Progenitor cell of endocrine pancreas (in vitro differentiated cells): ENCODE measurements around the gene STRN3. TPM values are rescaled to one million over a fixed set of nuclear protein-coding genes. Genes with fewer than 3 reads are reported as not detected.
A peak's percentile ranks its signal among the peaks of the same experiment; 100 is the strongest.

Source experiments
- DNase-seq: peaks from one replicate; pipeline ENCODE4 v3.0.0; 2021; ENCODE audit warnings: low spot score; ENCODE audit not compliant: unreplicated experiment
- H3K27ac Mint-ChIP-seq: 2 replicates; pipeline ENCODE4 v1.8.0; 2021; ENCODE audit warnings: mild to moderate bottlenecking, moderate library complexity, mixed read lengths
- H3K27me3 Mint-ChIP-seq: 2 replicates; pipeline ENCODE4 v1.8.0; 2021; ENCODE audit warnings: mixed read lengths
- H3K36me3 Mint-ChIP-seq: 2 replicates; pipeline ENCODE4 v1.8.0; 2022; ENCODE audit warnings: mixed read lengths; ENCODE audit not compliant: insufficient read depth
- H3K4me1 Mint-ChIP-seq: 2 replicates; pipeline ENCODE4 v1.8.0; 2021; ENCODE audit warnings: low read depth, mixed read lengths
- H3K4me3 Mint-ChIP-seq: 2 replicates; pipeline ENCODE4 v1.8.0; 2021; ENCODE audit warnings: low read depth, mild to moderate bottlenecking, moderate library complexity, mixed read lengths
- H3K9me3 Mint-ChIP-seq: 2 replicates; pipeline ENCODE4 v1.8.0; 2021; ENCODE audit warnings: low read depth, mixed read lengths
- CTCF ChIP-seq: fragments of 200-600 bp; sonication (generic); IDR thresholded peaks from one replicate; pipeline ENCODE4 v1.5.0; 2021; ENCODE audit warnings: antibody characterized with exemption, mild to moderate bottlenecking; ENCODE audit not compliant: unreplicated experiment
- total RNA-seq: library from RNA; stranded (reverse); gene quantifications from 2 replicates; pipeline ENCODE4 v1.2.1, GENCODE V29; 2021

The STRN3 gene
- total RNA-seq, 1 donor from 2014 or later: 46.7 TPM

- H3K9me3 Mint-ChIP-seq: no peaks in the 10 kb centered on the region
- TF ChIP-seq CTCF: no peak
- H3K4me3 Mint-ChIP-seq: peak overlapping the region; percentile 79
- H3K36me3 Mint-ChIP-seq: no peaks in the 10 kb centered on the region
- DNase-seq: peak; percentile 28
- H3K27ac Mint-ChIP-seq: peak overlapping the region; percentile 70
- peaks cover 5% of the 10 kb centered on the region for H3K4me1 Mint-ChIP-seq
- H3K27me3 Mint-ChIP-seq: peaks cover 39% of the 10 kb centered on the region
Observed at GRCh38 chr14:30874999-30875787, 151.0 kb downstream of the STRN3 start.

- Mint-ChIP-seq H3K9me3 (no peaks in the 10 kb centered on the region), H3K27me3 (peaks cover 45% of the 10 kb centered on the region), H3K4me1 (peaks cover 5% of the 10 kb centered on the region), H3K36me3 (no peaks in the 10 kb centered on the region), H3K4me3 (peak within 1 kb of the TSS; percentile 79), H3K27ac (peak within 1 kb of the TSS; percentile 88)
- peak; percentile 64 for DNase-seq
- TF ChIP-seq CTCF: peak; percentile 61
Observed at GRCh38 chr14:30874120-30874998, 151.8 kb downstream of the STRN3 start, which contains the start of gene COCH. TSS of gene COCH (plus strand) at chr14:30874559. CDS start at chr14:30874939, 380 bp downstream.

DNA sequence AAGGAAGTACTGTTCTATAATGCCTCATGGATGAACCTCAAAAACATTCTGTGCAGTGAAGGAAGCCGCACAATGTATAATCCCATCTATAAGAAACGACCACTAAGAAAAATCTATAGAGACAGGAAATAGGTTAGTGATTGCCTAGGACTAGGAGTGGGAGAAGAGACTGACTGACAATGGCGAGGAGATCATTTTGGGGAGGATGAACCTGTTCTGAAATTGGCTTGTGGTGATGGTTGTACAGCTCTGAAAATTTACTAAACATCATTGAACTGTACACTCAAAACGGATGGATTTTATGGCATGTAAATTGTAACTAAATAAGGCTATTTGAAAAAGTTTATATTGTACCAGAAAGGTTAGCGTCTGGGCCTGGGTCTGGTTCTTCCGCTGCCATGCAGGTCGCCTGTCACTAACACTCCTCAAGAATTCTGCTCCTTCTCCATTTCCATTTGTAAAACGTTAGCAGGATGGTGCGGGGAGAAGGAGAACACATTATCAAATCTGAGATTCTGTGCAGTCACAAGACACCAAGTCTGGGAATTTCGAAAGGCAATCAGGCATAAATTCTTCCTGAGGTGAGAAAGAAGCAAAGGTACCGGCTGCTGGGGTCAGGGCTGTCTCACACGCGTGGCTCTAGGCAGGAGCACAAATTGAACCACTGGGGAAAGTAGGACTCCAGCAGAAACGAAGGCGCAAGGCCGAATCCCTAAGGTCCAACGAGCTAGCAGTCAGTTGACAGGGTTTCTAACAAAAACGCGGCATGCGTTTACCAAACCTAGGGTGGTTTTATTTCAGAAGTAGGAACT is 152.7 kb downstream of the STRN3 start:
- Mint-ChIP-seq H3K4me1 (peaks cover 5% of the 10 kb centered on the region), H3K27me3 (peaks cover 45% of the 10 kb centered on the region), H3K9me3 (no peaks in the 10 kb centered on the region), H3K36me3 (no peaks in the 10 kb centered on the region), H3K27ac (peak overlapping the region; percentile 3), H3K4me3 (peak overlapping the region; percentile 61)
- no peak for TF ChIP-seq CTCF
- no peak for DNase-seq

DNA sequence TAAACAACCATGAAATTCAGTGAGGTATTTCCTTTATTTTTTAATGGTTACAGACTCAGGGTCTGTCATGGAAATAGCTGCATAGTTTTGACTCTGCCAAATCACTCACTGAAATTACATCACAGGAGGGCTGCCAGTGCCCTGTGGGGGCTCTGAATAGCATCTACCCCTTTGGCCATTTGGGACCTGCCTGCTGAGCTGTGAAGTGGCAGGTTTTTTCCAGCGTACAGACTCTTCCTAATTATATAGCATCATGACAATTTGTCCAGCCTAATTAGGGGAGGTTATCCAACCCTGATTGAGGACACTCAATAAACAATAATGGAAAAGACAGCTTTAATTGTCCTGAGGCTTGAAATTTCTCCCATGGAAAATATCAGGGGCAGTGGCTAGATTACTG is 153.6 kb downstream of the STRN3 start:
- Mint-ChIP-seq H3K27me3 (peaks cover 42% of the 10 kb centered on the region), H3K9me3 (no peaks in the 10 kb centered on the region), H3K4me1 (peaks cover 5% of the 10 kb centered on the region), H3K27ac (no peak overlapping the region), H3K4me3 (no peak overlapping the region), H3K36me3 (no peaks in the 10 kb centered on the region)
- no peak for DNase-seq
- TF ChIP-seq CTCF: no peak
